A549 (cell line): Measurements from ENCODE around the gene PAN3.

ENCODE experiments used
- CTCF ChIP-seq: fragments of >200 bp; sonication (Bioruptor Twin); formaldehyde crosslinking; IDR thresholded peaks from 3 replicates; pipeline ENCODE4 v1.5.1; 2016
- HES2 ChIP-seq: fragments of >200 bp; sonication (Bioruptor Twin); formaldehyde crosslinking; IDR thresholded peaks from 2 replicates; pipeline ENCODE4 v1.6.1; 2016
- JUN ChIP-seq, 2 experiments: fragments of >200 bp; sonication (Bioruptor Twin); formaldehyde crosslinking; IDR thresholded peaks; 2 replicates in 1 of 2; 3 replicates in 1 of 2; pipeline ENCODE4 v1.6.1; 2016 to 2017
- KDM1A ChIP-seq: fragments of 200-600 bp; sonication (generic); IDR thresholded peaks from 2 replicates; pipeline ENCODE4 v1.6.1; 2016; ENCODE audit warnings: low read depth, mild to moderate bottlenecking
- POLR2A ChIP-seq: IDR thresholded peaks from 2 replicates; pipeline ENCODE4 v1.6.1; 2012; ENCODE audit warnings: mild to moderate bottlenecking, low read length

- TF ChIP-seq CTCF (no peak), JUN (IDR thresholded peaks at IDR 0.05) (no peak), KDM1A (no peak), POLR2A (no peak), HES2 (no peak)
Measured at GRCh38 chr13:28340272-28340793, 202.0 kb downstream of the PAN3 start.
